Neural cell (in vitro differentiated cells): Measurements from ENCODE around the gene C16orf96. TPM values are rescaled to one million over a fixed set of nuclear protein-coding genes. Genes with fewer than 3 reads are reported as not detected.

Experiments used
- H2AFZ ChIP-seq: fragments of 200-600, 300-800 bp; sonication (generic), shearing (Covaris generic); 2 replicates; pipeline ENCODE4 v1.6.0; 2014; ENCODE audit warnings: low read depth, mild to moderate bottlenecking, antibody characterized with exemption, low read length, moderate library complexity
- H3F3A ChIP-seq: fragments of 200-600 bp; shearing (Covaris generic); 2 replicates; pipeline ENCODE4 v1.6.1; 2016; ENCODE audit warnings: mild to moderate bottlenecking, moderate library complexity, mixed read lengths, antibody characterized with exemption, low read length; ENCODE audit not compliant: insufficient read depth, poor library complexity, severe bottlenecking
- H3K27ac ChIP-seq: fragments of 200-600, 300-800 bp; sonication (generic), shearing (Covaris generic); 2 replicates; pipeline ENCODE4 v1.5.1; 2014; ENCODE audit warnings: mild to moderate bottlenecking, low read length, moderate library complexity
- H3K27me3 ChIP-seq: fragments of 300-800, 200-600 bp; sonication (generic), shearing (Covaris generic); 2 replicates; pipeline ENCODE4 v1.6.0; 2014; ENCODE audit warnings: mild to moderate bottlenecking, low read depth, low read length, moderate library complexity; ENCODE audit not compliant: insufficient read depth
- H3K36me3 ChIP-seq: fragments of 300-800, 200-600 bp; sonication (generic), shearing (Covaris generic); 2 replicates; pipeline ENCODE4 v1.5.1; 2014; ENCODE audit warnings: mild to moderate bottlenecking, antibody characterized with exemption, low read length, moderate library complexity; ENCODE audit not compliant: insufficient read depth
- H3K4me2 ChIP-seq: fragments of 300-800, 200-600 bp; sonication (generic), shearing (Covaris generic); 2 replicates; pipeline ENCODE4 v1.6.0; 2014; ENCODE audit warnings: mild to moderate bottlenecking, low read length
- H3K4me3 ChIP-seq: fragments of 300-800, 200-600 bp; sonication (generic), shearing (Covaris generic); 2 replicates; pipeline ENCODE4 v1.5.1; 2014; ENCODE audit warnings: mild to moderate bottlenecking, low read length, moderate library complexity
- H3K79me2 ChIP-seq: fragments of 200-600 bp; shearing (Covaris generic); replicated peaks from 2 replicates; pipeline ENCODE4 v1.6.0; 2014; ENCODE audit warnings: mild to moderate bottlenecking, low read length, moderate library complexity; ENCODE audit not compliant: insufficient read depth
- H3K9ac ChIP-seq: fragments of 300-800, 200-600 bp; sonication (generic), shearing (Covaris generic); 2 replicates; pipeline ENCODE4 v1.6.1; 2016; ENCODE audit warnings: mild to moderate bottlenecking, low read length, mixed read lengths
- H3K9me2 ChIP-seq: fragments of 200-600 bp; shearing (Covaris generic); 2 replicates; pipeline ENCODE4 v1.6.1; 2016; ENCODE audit warnings: mild to moderate bottlenecking, low read length, mixed read lengths; ENCODE audit not compliant: insufficient read depth
- H3K9me3 ChIP-seq: fragments of 200-600, 300-800 bp; sonication (generic), shearing (Covaris generic); 2 replicates; pipeline ENCODE4 v1.6.1; 2016; ENCODE audit warnings: mild to moderate bottlenecking, mixed run types, low read length, moderate library complexity, mixed read lengths
- H4K20me1 ChIP-seq: fragments of 200-600 bp; shearing (Covaris generic); 2 replicates; pipeline ENCODE4 v1.6.1; 2016; ENCODE audit warnings: mild to moderate bottlenecking, mixed run types; ENCODE audit not compliant: insufficient read depth
- EP300 ChIP-seq: fragments of 450-650 bp; conservative IDR thresholded peaks from 2 replicates; pipeline ENCODE4 v1.6.1; 2014; ENCODE audit warnings: antibody characterized with exemption, mild to moderate bottlenecking, moderate library complexity; ENCODE audit not compliant: poor library complexity, severe bottlenecking
- EZH2 ChIP-seq: fragments of 200-600, 300-800 bp; shearing (Covaris generic), sonication (generic); IDR thresholded peaks from 2 replicates; pipeline ENCODE4 v1.6.1; 2014; ENCODE audit warnings: antibody characterized with exemption, low read length, borderline replicate concordance, mild to moderate bottlenecking; ENCODE audit not compliant: insufficient read depth, poor library complexity, severe bottlenecking
- MXI1 ChIP-seq: fragments of 450-650 bp; conservative IDR thresholded peaks from 2 replicates; pipeline ENCODE4 v1.6.1; 2014; ENCODE audit warnings: antibody characterized with exemption, mild to moderate bottlenecking; ENCODE audit not compliant: poor library complexity, severe bottlenecking
- POLR2AphosphoS5 ChIP-seq: IDR thresholded peaks from 2 replicates; pipeline ENCODE4 v1.6.1; 2012
- RAD21 ChIP-seq: fragments of 450-650 bp; conservative IDR thresholded peaks from 2 replicates; pipeline ENCODE4 v1.6.1; 2014; ENCODE audit warnings: antibody characterized with exemption, mild to moderate bottlenecking, moderate library complexity
- SMC3 ChIP-seq: fragments of 450-650 bp; conservative IDR thresholded peaks from 2 replicates; pipeline ENCODE4 v1.6.1; 2014; ENCODE audit warnings: antibody characterized with exemption, mild to moderate bottlenecking, moderate library complexity; ENCODE audit not compliant: poor library complexity
- TAF1 ChIP-seq: IDR thresholded peaks from 2 replicates; pipeline ENCODE4 v1.6.1; 2012; ENCODE audit warnings: low read depth
- polyA plus RNA-seq: library from polyadenylated mRNA; depleted of rRNA; stranded (reverse); fragments of >200 nt; gene quantifications from 2 replicates; pipeline ENCODE4 v1.2.3, GENCODE V29; 2014
- TF ChIP-seq, protein P1 (sequence below): fragments of 450-650 bp; IDR thresholded peaks from 2 replicates; pipeline ENCODE4 v1.5.1; 2014; ENCODE audit warnings: antibody characterized with exemption, mild to moderate bottlenecking, moderate library complexity; ENCODE audit not compliant: poor library complexity, severe bottlenecking
- TF ChIP-seq, protein P2 (sequence below): IDR thresholded peaks from 2 replicates; pipeline ENCODE4 v1.6.1; 2012; ENCODE audit warnings: borderline replicate concordance

Gene C16orf96
- polyA plus RNA-seq, 1 donor from 2014 or later, result 0.21 TPM

DNA sequence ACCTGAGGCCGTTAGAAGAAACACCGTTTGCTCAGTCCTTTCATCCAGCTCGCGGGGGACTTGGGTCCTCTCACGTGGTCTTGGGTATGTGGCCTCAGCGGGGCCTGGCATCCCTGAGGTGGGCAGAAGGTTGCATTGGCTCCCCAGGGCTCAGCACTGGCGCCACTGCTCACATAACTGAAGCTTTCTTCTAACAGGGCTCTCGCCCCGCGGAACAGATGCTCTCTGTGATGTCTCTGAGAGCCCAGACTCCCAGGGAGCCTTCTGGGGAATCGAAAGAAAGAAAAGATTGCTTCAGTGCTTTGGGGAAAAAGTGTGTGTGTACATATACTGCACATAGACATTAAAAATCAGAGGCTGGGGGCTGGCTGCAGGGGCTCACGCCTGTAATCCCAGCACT is 78.6 kb downstream of the C16orf96 start:
- TF ChIP-seq TAF1 (no peak), EZH2 (no peak), RAD21 (no peak)
- Histone ChIP-seq H3K4me2 (no peak overlapping the region), H3K4me3 (no peak overlapping the region), H3K27me3 (no peaks in the 10 kb centered on the region), H3K9ac (no peak overlapping the region), H4K20me1 (peaks cover 3% of the 10 kb centered on the region), H3K79me2 (peaks cover 60% of the 10 kb centered on the region), H3K27ac (no peak overlapping the region), H3K9me3 (no peaks in the 10 kb centered on the region), H2AFZ (no peak overlapping the region), H3K9me2 (no peaks in the 10 kb centered on the region), H3K36me3 (no peaks in the 10 kb centered on the region), H3F3A (no peaks in the 10 kb centered on the region)

DNA sequence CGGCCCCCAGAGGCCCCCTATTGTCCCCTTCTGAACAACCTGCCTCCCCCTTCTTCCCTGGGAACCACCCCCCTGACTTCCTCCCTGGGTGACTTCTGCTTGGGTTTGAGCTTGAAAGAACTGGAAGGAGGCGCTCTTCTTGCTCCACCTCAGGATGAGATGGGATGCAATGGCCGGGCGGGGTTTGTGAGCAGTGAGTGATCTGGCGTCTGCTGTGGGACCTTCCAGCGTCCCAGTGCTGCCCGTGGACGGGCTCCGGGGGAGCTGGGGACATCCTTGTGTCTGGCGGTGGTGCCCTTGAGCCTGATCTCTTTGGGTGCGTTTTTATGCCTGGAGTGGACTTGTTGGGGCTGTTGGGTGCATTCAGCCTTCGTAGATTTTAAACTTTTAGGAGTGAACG is 80.1 kb downstream of the C16orf96 start:
- Histone ChIP-seq H3K27me3 (no peaks in the 10 kb centered on the region), H3K4me3 (no peak overlapping the region), H3K9me3 (no peaks in the 10 kb centered on the region), H3K9ac (no peak overlapping the region), H4K20me1 (peaks cover 3% of the 10 kb centered on the region), H3K9me2 (no peaks in the 10 kb centered on the region), H3K36me3 (no peaks in the 10 kb centered on the region), H3K79me2 (peaks cover 62% of the 10 kb centered on the region), H3F3A (no peaks in the 10 kb centered on the region), H3K4me2 (no peak overlapping the region), H3K27ac (no peak overlapping the region), H2AFZ (no peak overlapping the region)
- TF ChIP-seq EP300 (no peak), MXI1 (no peak), EZH2 (no peak), TAF1 (no peak), SMC3 (no peak), POLR2AphosphoS5 (no peak), RAD21 (no peak)
- TF ChIP-seq, protein P1, sequence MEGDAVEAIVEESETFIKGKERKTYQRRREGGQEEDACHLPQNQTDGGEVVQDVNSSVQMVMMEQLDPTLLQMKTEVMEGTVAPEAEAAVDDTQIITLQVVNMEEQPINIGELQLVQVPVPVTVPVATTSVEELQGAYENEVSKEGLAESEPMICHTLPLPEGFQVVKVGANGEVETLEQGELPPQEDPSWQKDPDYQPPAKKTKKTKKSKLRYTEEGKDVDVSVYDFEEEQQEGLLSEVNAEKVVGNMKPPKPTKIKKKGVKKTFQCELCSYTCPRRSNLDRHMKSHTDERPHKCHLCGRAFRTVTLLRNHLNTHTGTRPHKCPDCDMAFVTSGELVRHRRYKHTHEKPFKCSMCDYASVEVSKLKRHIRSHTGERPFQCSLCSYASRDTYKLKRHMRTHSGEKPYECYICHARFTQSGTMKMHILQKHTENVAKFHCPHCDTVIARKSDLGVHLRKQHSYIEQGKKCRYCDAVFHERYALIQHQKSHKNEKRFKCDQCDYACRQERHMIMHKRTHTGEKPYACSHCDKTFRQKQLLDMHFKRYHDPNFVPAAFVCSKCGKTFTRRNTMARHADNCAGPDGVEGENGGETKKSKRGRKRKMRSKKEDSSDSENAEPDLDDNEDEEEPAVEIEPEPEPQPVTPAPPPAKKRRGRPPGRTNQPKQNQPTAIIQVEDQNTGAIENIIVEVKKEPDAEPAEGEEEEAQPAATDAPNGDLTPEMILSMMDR, result no peak
- TF ChIP-seq, protein P2, sequence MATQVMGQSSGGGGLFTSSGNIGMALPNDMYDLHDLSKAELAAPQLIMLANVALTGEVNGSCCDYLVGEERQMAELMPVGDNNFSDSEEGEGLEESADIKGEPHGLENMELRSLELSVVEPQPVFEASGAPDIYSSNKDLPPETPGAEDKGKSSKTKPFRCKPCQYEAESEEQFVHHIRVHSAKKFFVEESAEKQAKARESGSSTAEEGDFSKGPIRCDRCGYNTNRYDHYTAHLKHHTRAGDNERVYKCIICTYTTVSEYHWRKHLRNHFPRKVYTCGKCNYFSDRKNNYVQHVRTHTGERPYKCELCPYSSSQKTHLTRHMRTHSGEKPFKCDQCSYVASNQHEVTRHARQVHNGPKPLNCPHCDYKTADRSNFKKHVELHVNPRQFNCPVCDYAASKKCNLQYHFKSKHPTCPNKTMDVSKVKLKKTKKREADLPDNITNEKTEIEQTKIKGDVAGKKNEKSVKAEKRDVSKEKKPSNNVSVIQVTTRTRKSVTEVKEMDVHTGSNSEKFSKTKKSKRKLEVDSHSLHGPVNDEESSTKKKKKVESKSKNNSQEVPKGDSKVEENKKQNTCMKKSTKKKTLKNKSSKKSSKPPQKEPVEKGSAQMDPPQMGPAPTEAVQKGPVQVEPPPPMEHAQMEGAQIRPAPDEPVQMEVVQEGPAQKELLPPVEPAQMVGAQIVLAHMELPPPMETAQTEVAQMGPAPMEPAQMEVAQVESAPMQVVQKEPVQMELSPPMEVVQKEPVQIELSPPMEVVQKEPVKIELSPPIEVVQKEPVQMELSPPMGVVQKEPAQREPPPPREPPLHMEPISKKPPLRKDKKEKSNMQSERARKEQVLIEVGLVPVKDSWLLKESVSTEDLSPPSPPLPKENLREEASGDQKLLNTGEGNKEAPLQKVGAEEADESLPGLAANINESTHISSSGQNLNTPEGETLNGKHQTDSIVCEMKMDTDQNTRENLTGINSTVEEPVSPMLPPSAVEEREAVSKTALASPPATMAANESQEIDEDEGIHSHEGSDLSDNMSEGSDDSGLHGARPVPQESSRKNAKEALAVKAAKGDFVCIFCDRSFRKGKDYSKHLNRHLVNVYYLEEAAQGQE, result no peak
